GM12878 (cell line): Measurements from ENCODE around the gene TSPEAR. TPM values are rescaled to one million over a fixed set of nuclear protein-coding genes. Genes with fewer than 3 reads are reported as not detected.

Experiments
- MEF2A ChIP-seq: IDR thresholded peaks from 2 replicates; pipeline ENCODE4 v1.6.1; 2011; ENCODE audit warnings: low read depth, mild to moderate bottlenecking, low read length, moderate library complexity; ENCODE audit not compliant: insufficient read depth
- NFYB ChIP-seq: IDR thresholded peaks from 2 replicates; pipeline ENCODE4 v1.6.1; 2011; ENCODE audit warnings: low read depth, mild to moderate bottlenecking, low read length, improper control_type of control experiment, moderate library complexity; ENCODE audit not compliant: insufficient read depth
- PBX3 ChIP-seq: IDR thresholded peaks from 2 replicates; pipeline ENCODE4 v1.6.1; 2011; ENCODE audit warnings: mild to moderate bottlenecking, low read depth, low read length, moderate library complexity; ENCODE audit not compliant: insufficient replicate concordance
- REST ChIP-seq: IDR thresholded peaks from 2 replicates; pipeline ENCODE4 v1.6.1; 2012; ENCODE audit warnings: mild to moderate bottlenecking, low read depth, low read length
- polyA plus RNA-seq, 11 experiments: library from polyadenylated mRNA; depleted of rRNA in 4 of 11; unstranded in 6 of 11; stranded (reverse) in 5 of 11; fragments of >200 nt; fragmentation: Nextera tagmentation in 4 of 11; fragmentation: Illumina TruSeq in 1 of 11; extraction: Ambion mirVana in 4 of 11; extraction: Trizol in 1 of 11; gene quantifications; 1 replicate in 1 of 11; 2 replicates in 10 of 11; pipeline versions ENCODE4 v1.2.1 to v1.2.3, GENCODE V29; 2011 to 2016; ENCODE audit warnings: inconsistent platforms in 2 of 11, missing spikeins in 2 of 11, low read depth in 1 of 11
- total RNA-seq, 4 experiments: library from RNA; depleted of rRNA in 3 of 4; stranded (reverse); fragments of >200 nt in 3 of 4; fragmentation: Illumina TruSeq in 1 of 4; extraction: Trizol in 1 of 4; gene quantifications; 2 replicates each; pipeline versions ENCODE4 v1.2.1 to v1.2.3, GENCODE V29; 2013 to 2021
- TF ChIP-seq, protein P1 (sequence below): IDR thresholded peaks from 2 replicates; pipeline ENCODE4 v1.6.1; 2012; ENCODE audit warnings: low read depth, low read length, improper control_type of control experiment

The TSPEAR gene
- total and polyA plus RNA-seq, 10 of the 15 experiments (the other 5 are each of a cell fraction or from before 2014, with no cell fraction given) = not detected

GRCh38 chr21:44593598-44594405, 117.6 kb downstream of the TSPEAR start (continued):
- TF ChIP-seq PBX3 (no peak), MEF2A (no peak), NFYB (no peak), REST (no peak)
- TF ChIP-seq, protein P1, sequence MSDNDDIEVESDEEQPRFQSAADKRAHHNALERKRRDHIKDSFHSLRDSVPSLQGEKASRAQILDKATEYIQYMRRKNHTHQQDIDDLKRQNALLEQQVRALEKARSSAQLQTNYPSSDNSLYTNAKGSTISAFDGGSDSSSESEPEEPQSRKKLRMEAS = no peak
- TF ChIP-seq, all 136 proteins: peak for 0
